22Rv1 (cell line): ENCODE data around the gene PRDM7.

Experiments used
- ZFX ChIP-seq: fragments of 450-650 bp; IDR thresholded peaks from 2 replicates; pipeline ENCODE4 v1.6.1; 2017; ENCODE audit warnings: antibody characterized with exemption, borderline replicate concordance
- TF ChIP-seq, protein P1 (sequence below): fragments of 450-650 bp; IDR thresholded peaks from 2 replicates; pipeline ENCODE4 v1.5.1; 2017; ENCODE audit warnings: mild to moderate bottlenecking

DNA sequence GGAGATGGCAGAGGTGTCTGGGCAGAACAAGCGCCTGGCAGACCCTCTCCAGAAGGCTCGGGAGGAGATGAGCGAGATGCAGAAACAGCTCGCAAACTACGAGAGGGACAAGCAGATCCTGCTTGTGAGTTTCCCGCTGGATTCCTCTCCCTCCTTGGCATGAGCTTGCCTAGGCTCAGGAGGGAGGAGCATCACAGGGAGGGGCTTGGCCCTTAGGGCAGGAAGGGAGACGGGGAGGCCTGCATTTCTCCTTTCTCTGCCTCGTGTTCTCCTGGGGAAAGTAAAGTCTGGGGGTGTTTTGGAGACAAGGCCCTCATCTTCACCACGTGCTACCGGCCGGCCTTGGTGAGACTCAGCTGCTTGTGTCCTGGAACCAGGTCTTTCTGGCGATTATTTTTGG lies 39.9 kb downstream of the PRDM7 start:
- TF ChIP-seq ZFX: no peak
- TF ChIP-seq, protein P1, sequence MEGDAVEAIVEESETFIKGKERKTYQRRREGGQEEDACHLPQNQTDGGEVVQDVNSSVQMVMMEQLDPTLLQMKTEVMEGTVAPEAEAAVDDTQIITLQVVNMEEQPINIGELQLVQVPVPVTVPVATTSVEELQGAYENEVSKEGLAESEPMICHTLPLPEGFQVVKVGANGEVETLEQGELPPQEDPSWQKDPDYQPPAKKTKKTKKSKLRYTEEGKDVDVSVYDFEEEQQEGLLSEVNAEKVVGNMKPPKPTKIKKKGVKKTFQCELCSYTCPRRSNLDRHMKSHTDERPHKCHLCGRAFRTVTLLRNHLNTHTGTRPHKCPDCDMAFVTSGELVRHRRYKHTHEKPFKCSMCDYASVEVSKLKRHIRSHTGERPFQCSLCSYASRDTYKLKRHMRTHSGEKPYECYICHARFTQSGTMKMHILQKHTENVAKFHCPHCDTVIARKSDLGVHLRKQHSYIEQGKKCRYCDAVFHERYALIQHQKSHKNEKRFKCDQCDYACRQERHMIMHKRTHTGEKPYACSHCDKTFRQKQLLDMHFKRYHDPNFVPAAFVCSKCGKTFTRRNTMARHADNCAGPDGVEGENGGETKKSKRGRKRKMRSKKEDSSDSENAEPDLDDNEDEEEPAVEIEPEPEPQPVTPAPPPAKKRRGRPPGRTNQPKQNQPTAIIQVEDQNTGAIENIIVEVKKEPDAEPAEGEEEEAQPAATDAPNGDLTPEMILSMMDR: no peak
